Stimulated activated CD8-positive, alpha-beta memory T cell treated with anti-CD3 and anti-CD28 coated beads, Interleukin-7, amount 100 ng/mL, for 4 hours (primary cell): ENCODE data around the gene LIM2.

ENCODE experiments used
- DNase-seq, 2 donors: peaks; one replicate each; pipeline ENCODE4 v3.0.0-alpha.2; 2020; ENCODE audit warnings: low read depth in 2 of 2

LIM2 gene

DNA sequence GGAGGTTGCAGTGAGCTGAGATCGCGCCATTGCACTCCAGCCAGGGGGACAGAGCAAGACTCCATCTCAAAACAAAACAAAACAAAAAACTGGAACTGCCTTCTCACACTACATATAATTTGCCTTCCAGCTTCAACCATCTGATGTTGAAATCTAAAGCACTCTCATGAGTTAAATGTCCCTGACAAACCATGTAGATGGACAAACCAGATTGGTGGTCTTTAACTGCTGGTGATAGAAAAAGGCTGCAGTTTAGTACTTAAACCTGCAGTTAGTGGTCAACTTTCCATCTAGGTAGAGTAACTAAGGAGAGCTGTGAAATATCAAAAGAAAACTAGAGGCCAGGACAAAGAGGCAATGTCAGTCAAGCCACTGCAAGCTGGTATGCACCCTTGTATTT, 8.4 kb upstream of the LIM2 start:
- DNase-seq, result no peak

DNA sequence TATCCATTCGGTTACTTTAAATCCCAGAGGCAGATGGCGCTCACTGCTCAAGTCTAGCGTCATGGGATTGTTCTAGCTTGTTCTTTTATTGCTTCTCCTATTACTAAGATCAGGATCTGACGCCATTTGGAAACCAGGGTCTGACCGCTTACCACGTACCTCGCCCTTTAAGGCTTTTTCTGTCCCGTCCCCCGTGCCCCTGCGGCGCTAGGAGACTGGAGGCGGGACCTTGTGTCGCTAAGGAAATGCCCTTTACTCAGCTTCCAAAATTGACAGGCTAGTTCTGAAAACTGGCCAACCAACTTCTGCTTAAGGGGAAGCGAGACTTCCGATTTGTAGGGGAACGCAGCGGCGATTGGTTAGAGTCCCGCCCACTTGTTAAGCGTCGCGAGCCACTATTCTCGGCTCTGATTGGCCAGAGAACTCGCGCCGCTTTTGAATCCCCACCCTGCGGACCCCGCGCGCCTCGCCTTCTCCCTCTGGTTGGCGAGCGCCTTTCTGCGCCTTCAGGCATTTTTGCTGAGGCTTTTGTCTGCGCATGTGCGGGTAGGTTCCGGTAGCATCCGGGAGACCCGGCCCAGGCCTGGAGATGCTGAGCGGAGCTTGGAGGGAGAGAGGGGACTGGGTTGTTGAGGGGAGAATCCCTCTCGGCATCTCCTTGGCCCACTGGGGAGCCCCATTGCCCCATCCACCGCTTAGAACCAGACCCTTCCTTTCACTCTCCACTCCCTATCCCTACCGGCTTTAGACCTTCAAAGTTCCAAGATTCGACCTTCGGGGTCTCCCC, 6.5 kb upstream of the LIM2 start:
- peak; percentile 82 to 85 for DNase-seq

GRCh38 chr19:51392701-51393100, 4.9 kb upstream of the LIM2 start:
- DNase-seq, result no peak

GRCh38 chr19:51391073-51391611, 3.4 kb upstream of the LIM2 start:
- DNase-seq, result no peak

GRCh38 chr19:51389143-51389542, 1.4 kb upstream of the LIM2 start:
- DNase-seq, result no peak

GRCh38 chr19:51386882-51387520, 773 bp downstream of the LIM2 start:
- no peak for DNase-seq

DNA sequence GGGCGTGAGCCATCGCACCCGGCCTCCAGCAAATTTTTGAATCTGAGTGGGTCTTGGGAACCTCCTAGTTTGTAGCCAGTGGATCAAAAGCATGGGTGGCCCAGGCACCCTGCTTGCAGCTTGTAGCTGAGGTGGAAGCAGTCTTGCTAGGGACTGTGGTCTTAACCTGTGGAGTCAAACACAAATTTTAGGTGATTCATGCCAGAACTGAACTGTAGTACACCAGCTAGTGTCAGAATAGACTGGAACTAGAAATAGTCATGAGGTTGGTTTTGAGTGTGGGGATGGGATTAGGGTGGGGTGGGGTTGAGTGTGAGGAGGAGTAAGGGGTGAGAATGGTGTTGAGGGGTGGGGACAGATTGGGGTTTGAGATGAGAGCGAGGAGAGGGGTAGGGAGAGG, 5.8 kb downstream of the LIM2 start:
- DNase-seq, result no peak

- no peak for DNase-seq
Observed at GRCh38 chr19:51380379-51380778, 7.4 kb downstream of the LIM2 start.

DNA sequence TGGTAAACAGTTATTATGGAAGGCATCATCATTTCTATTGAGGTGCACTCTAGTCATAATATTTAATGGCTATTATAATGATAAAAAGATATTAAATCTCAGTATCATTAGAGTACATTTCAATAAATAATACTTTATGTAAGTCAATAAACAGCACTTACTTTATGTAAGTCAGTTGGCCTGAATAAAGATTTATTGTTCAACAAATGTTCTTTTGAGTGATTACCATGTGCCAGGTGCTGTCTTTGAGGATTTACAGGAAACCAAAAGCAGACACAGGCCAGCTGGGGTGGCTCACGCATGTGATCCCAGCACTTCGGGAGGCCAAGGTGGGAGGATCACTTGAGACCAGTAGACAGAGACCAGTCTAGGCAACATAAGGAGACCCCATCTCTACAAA, 10.4 kb downstream of the LIM2 start:
- DNase-seq, result no peak

GRCh38 chr19:51375504-51376221, 12.1 kb downstream of the LIM2 start:
- no peak for DNase-seq

GRCh38 chr19:51372649-51373504, 14.9 kb downstream of the LIM2 start, which contains the start of gene NKG7:
Gene NKG7, minus strand, starts transcription at chr19:51372654. Its CDS starts 119 bp downstream, at chr19:51372535.
- DNase-seq, result peak; percentile 86 to 92

- no peak for DNase-seq
Observed at GRCh38 chr19:51372021-51372648, 15.6 kb downstream of the LIM2 start.

DNA sequence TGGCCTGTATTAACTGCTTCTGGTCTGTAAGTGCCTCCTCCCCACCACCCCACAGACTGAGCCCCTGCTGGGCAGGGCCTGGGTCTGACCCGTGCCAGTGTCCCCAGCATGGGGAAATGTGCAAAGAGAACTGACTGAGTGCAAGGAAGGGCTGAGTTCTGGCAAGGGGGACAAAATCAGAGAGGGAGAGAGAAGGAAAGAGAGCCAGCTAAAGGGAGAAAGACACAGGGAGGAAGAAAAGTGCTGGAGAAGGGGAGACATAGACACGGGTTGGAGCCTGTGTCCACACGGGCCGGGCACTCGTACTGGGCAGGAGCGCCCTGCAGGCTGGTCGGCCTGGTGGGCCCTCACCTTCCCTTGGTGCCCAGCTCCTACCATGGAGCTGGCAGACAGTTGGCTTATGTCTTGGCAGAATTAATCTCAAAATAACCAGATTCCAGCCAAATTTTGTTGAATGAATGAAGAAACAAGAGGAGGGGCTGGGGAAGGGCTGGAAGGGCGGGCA, 16.5 kb downstream of the LIM2 start:
- DNase-seq, result no peak

DNA sequence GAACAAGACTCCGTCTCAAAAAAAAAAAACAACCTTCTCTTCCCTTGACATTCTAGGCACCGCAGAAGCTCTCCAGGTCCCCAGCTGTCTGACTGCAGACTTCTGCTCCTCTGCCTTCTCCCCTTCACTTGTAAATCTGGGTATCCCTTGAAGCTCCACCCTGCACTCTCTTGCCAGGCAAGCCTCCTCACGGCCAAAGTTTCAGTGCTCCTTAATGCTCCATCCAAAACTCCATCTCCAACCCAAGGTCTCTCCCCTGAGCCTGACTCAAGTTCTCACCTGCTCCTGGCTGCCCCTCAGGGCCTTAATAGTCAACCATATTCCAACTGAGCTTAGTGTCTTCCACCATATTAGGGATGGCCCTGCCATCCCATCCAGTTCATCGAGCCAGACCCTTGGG, 17.5 kb downstream of the LIM2 start:
- no peak for DNase-seq

DNA sequence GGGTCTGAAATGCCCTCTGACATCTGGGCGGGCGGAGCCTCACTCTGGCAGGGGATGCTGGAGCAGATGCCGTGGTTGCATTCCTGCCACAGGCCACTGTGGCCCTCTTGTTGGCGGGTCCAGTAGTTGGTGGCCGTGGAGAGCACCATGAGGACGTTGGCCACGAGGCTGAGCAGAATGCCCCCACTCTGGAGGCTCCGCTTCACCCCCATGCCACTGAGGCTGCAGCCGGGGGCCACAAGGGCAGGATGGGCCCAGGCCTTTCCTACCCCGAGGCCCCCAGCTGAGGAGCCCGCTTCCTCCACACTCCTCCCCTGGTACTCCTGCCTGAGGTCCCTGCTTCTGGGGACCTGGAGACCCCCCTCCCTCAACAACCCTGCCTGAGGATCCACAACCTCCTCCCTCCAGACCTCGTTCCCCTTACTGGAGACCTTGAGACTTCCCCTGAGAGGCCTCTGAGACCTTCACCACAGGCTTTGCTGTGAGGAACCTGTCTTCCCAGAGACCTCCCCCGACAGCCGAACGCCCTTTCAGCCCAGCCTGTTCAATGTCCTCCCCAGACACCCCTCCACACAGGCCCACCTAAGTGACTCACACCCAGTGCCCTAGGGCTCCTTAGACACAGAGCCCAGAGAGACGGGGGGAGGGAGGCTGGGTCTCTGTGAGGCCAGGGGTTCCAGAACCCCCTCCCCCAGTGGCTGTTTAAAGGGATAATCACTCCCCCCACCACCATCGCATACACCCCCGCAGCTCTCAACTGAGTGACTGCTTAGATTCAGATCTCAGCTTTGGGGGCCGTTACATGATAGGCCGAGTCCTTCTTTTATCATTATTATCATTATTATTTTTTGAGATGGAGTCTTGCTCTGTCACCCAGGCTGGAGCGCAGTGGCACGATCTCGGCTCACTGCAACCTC, 19.1 kb downstream of the LIM2 start, which contains the start of gene CLDND2:
Gene CLDND2, minus strand, starts transcription at position 638 of the 917 bp plus-strand sequence. Its CDS starts 426 bp downstream, at position 212.
- peak in 1 of 2 donors; percentile 58 for DNase-seq

DNA sequence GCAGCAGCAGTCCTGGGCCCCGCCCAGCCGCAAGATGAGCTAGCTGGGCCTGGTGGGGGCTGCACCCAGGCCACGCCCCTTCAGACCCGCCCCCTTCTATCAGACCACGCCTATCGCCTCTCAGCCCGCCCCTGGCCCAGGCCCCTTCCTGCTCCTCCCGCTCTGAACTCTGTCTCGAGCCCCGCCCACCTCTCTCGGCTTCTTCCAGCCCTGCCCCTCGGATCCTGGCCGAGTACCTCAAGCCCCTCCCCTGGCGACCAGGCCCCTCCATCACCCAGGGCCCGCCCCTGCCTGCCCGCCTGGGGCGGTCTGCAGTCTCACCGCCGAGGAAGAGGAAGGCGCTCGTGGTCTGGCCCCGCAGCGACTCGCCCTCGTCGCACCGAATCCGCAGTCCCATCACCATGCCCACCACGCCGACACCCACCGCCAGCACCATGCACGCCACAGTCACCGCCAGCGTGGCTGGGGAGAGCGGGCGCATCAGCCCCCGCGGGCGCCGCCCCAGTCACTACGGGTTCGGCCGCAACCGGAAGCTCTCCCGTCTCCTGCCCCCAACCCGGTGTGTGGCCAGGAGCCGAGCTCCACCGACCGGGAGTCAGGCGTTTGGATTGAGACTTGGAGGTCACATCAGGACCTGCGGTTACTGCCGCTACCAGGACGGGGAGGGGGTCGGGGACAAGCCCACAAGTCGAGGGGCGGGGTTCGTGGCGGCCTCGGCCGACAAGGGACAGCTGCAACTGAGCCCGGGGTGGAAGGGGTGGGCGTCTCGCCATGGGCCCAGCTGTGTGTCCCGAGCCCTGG, 20.0 kb downstream of the LIM2 start:
- DNase-seq, result peak; percentile 96 to 97

DNA sequence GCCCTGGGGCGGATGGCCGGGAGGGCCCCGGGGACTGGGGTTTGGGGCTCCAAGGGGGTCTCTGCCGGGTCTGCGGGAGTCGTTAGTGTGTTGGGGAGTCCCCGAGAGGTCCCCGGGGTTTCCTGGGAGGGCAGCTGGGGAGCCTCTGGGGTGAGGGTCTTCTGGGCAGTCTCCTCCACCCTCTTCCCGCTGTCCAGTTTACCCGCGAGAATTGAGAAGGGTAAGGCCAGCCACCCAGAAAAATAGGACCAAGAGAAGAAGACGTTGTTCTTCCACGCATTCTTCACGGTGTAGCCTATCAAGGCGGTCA, 20.6 kb downstream of the LIM2 start:
- no peak for DNase-seq

GRCh38 chr19:51366389-51367254, 21.2 kb downstream of the LIM2 start:
- peak; percentile 88 to 92 for DNase-seq
